ENCODE data around the gene B3GNT7. TPM values are rescaled to one million over a fixed set of nuclear protein-coding genes. Genes with fewer than 3 reads are reported as not detected.
"Not testable (repeated sequence)": the region's sequence is repeated elsewhere in the genome, so short reads cannot be mapped to it uniquely, and the experiment has no call there.

B3GNT7 gene
- total and polyA plus RNA-seq, 4 donors, result 0.74 to 1.7 (median 1.0) TPM

DNA sequence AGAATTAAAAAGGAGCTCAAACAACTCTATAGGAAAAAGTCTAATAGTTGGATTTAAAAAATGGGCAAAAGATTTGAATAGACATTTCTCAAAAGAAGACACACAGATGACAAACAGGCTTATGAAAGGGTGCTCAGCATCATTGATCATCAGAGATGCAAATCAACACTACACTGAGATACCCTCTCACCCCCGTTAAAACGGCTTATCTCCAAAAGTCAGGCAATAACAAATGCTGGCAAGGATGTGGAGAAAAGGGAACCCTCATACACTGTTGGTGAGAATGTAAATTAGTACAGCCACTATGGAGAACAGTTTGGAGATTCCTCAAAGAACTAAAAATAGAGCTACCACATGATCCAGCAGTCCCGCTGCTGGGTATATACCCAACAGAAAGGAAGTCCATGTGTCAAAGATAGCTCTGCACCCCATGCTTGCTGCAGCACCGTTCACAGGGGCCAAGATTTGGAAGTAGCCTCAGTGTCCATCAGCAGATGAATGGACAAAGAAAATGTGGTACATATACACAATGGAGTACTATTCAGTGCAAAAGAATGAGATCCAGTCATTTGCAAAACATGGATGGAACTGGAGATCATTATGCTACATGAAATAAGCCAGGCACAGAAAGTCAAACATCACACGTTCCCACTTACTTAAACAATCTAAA is 46.7 kb upstream of the B3GNT7 start:
- DNase-seq (ENCODE audit: low spot score), result no peak
- WGBS, result 59% methylated on average over 5 of the region's 5 CpGs
- TF ChIP-seq REST (IDR thresholded peaks at IDR 0.05) (no peak), NR2F2 (IDR thresholded peaks at IDR 0.05) (no peak), RXRA (IDR thresholded peaks at IDR 0.05) (no peak), HNF4A (conservative IDR thresholded peaks at IDR 0.05) (no peak), FOXA2 (IDR thresholded peaks at IDR 0.05) (no peak), YY1 (IDR thresholded peaks at IDR 0.05) (no peak), HNF4G (IDR thresholded peaks at IDR 0.05) (no peak), EGR1 (IDR thresholded peaks at IDR 0.05; ENCODE audit: low read depth in 2 of 2) (no peak), SP1 (IDR thresholded peaks at IDR 0.05) (no peak), TAF1 (conservative IDR thresholded peaks at IDR 0.05) (no peak), GABPA (IDR thresholded peaks at IDR 0.05 in 1 of 2, conservative IDR thresholded peaks at IDR 0.05 in 1 of 2) (no peak)

DNA sequence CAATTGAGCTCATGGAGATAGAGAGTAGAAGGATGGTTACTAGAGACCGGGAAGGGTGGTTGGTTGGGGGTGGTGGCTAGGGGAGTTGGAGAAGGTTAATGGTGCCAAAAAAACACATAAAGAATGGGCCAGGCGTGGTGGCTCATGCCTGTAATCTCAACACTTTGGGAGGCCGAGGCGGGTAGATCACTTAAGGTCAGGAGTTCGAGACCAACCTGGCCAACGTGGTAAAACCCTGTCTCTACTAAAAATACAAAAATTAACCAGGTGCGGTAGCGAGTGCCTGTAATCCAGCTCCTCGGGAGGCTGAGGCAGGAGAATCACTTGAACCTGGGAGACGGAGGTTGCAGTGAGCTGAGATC is 46.2 kb upstream of the B3GNT7 start:
- not testable (repeated sequence) for H3K27ac ChIP-seq (ENCODE audit: low read depth in 1 of 2, low read length in 2 of 2); DNase-seq (ENCODE audit: low spot score); H3K9me3 ChIP-seq (ENCODE audit: control insufficient read depth in 4 of 4, low read length in 3 of 4); H3K4me3 ChIP-seq (ENCODE audit: low read depth in 1 of 3, low read length in 3 of 3); H3K27me3 ChIP-seq (ENCODE audit: control insufficient read depth in 4 of 4, insufficient read depth in 4 of 4, low read length in 3 of 4); H3K4me1 ChIP-seq (ENCODE audit: control insufficient read depth in 4 of 4, insufficient read depth in 4 of 4, low read length in 3 of 4); H3K36me3 ChIP-seq (ENCODE audit: control insufficient read depth in 4 of 4, insufficient read depth in 3 of 4, low read depth in 1 of 4, low read length in 3 of 4); H3K9ac ChIP-seq (ENCODE audit: low read depth in 1 of 2, low read length in 2 of 2)
- 95% methylated on average over 10 of the region's 10 CpGs for WGBS

More for the DNA sequence above, 46.7 kb upstream of the B3GNT7 start:
- Histone ChIP-seq H3K9ac (ENCODE audit: low read depth in 1 of 2, low read length in 2 of 2) (no peak overlapping the region), H3K9me3 (ENCODE audit: control insufficient read depth in 4 of 4, low read length in 3 of 4) (no peaks in the 10 kb centered on the region), H3K27me3 (ENCODE audit: control insufficient read depth in 4 of 4, insufficient read depth in 4 of 4, low read length in 3 of 4) (no peaks in the 10 kb centered on the region), H3K4me3 (ENCODE audit: low read depth in 1 of 3, low read length in 3 of 3) (no peak overlapping the region), H3K36me3 (ENCODE audit: control insufficient read depth in 4 of 4, insufficient read depth in 3 of 4, low read depth in 1 of 4, low read length in 3 of 4) (no peaks in the 10 kb centered on the region), H3K27ac (ENCODE audit: low read depth in 1 of 2, low read length in 2 of 2) (no peak overlapping the region), H3K4me1 (ENCODE audit: control insufficient read depth in 4 of 4, insufficient read depth in 4 of 4, low read length in 3 of 4) (no peaks in the 10 kb centered on the region)

DNA sequence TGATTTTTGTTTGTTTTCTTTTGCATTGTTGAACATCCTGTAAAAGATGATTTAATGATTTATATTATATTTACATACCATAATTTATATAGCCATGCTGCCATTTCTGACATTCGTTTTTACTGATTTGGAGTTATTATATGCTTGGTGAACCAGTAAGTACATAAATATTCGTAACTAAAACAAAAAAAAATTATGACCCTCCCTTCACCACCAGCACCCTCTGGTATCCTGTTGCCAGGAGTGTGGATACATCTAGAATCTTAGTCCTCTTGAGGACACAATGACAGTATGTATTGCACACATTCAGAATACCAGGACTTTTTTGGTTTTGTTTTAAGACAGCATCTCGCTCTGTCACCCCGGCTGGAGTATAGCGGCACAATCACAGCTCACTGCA is 43.9 kb upstream of the B3GNT7 start:
- 89% methylated on average over 5 of the region's 5 CpGs for WGBS
- H3K4me3 ChIP-seq (ENCODE audit: low read depth in 1 of 3, low read length in 3 of 3), result no peak overlapping the region
- TF ChIP-seq RAD21 (IDR thresholded peaks at IDR 0.05) (no peak), JUND (IDR thresholded peaks at IDR 0.05) (no peak), RXRA (IDR thresholded peaks at IDR 0.05) (no peak), HNF4A (conservative IDR thresholded peaks at IDR 0.05) (no peak), REST (IDR thresholded peaks at IDR 0.05) (no peak)
- TF ChIP-seq, protein P1, sequence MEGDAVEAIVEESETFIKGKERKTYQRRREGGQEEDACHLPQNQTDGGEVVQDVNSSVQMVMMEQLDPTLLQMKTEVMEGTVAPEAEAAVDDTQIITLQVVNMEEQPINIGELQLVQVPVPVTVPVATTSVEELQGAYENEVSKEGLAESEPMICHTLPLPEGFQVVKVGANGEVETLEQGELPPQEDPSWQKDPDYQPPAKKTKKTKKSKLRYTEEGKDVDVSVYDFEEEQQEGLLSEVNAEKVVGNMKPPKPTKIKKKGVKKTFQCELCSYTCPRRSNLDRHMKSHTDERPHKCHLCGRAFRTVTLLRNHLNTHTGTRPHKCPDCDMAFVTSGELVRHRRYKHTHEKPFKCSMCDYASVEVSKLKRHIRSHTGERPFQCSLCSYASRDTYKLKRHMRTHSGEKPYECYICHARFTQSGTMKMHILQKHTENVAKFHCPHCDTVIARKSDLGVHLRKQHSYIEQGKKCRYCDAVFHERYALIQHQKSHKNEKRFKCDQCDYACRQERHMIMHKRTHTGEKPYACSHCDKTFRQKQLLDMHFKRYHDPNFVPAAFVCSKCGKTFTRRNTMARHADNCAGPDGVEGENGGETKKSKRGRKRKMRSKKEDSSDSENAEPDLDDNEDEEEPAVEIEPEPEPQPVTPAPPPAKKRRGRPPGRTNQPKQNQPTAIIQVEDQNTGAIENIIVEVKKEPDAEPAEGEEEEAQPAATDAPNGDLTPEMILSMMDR (IDR thresholded peaks at IDR 0.05; ENCODE audit: low read depth, low read length, missing input control), result no peak
- TF ChIP-seq, protein P2, sequence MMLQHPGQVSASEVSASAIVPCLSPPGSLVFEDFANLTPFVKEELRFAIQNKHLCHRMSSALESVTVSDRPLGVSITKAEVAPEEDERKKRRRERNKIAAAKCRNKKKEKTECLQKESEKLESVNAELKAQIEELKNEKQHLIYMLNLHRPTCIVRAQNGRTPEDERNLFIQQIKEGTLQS (IDR thresholded peaks at IDR 0.05), result no peak
- H3K9ac ChIP-seq (ENCODE audit: low read depth in 1 of 2, low read length in 2 of 2), result no peak overlapping the region
- H3K27me3 ChIP-seq (ENCODE audit: control insufficient read depth in 4 of 4, insufficient read depth in 4 of 4, low read length in 3 of 4), result no peaks in the 10 kb centered on the region
- DNase-seq (ENCODE audit: low spot score), result no peak
- no peaks in the 10 kb centered on the region for H3K4me1 ChIP-seq (ENCODE audit: control insufficient read depth in 4 of 4, insufficient read depth in 4 of 4, low read length in 3 of 4)
- no peak overlapping the region for H3K27ac ChIP-seq (ENCODE audit: low read depth in 1 of 2, low read length in 2 of 2)
- no peaks in the 10 kb centered on the region for H3K9me3 ChIP-seq (ENCODE audit: control insufficient read depth in 4 of 4, low read length in 3 of 4)
- H3K36me3 ChIP-seq (ENCODE audit: control insufficient read depth in 4 of 4, insufficient read depth in 3 of 4, low read depth in 1 of 4, low read length in 3 of 4), result no peaks in the 10 kb centered on the region

Data from liver (tissue), 9 donors.